ENCODE measurements around the gene TOP2B. TPM values are rescaled to one million over a fixed set of nuclear protein-coding genes. Genes with fewer than 3 reads are reported as not detected.

The TOP2B gene
- total and polyA plus RNA-seq, 9 of the 15 experiments (the other 6 are each of a cell fraction or from before 2014, with no cell fraction given) = 45.3 to 186 (median 134) TPM

DNA sequence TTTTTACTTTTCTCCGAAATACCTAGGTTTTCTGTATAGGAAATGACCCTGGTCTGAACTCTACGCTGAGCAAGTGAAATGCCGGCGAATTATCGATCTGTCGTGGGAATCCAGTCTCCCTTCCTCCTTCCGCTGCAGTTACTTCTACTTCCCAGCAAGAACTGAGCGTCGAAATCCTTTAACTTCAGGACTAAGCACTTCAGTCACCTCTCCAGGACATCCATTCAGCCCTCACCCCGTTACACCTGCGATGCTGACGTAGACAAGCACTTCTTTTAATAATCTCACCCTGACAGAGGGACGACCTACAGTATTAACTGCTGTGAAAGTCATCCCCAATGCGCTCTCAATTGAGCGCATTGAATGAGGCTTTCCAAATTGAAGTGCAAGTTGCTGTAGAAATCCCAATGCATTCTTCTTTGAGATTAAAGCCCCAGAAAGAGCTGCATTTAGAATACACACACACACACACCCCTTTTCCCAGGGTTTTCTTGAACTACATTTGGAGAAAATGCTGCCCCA is 1.3 kb downstream of the TOP2B start (continued):
- TF ChIP-seq CCAR2 (IDR thresholded peaks at IDR 0.05; ENCODE audit: low read depth, low read length) (no peak), ZNF408 (CRISPR knock-in tag; IDR thresholded peaks at IDR 0.05; ENCODE audit: low read depth) (no peak), BDP1 (IDR thresholded peaks at IDR 0.05; ENCODE audit: insufficient read depth, insufficient read length) (no peak), MAFK (IDR thresholded peaks at IDR 0.05; ENCODE audit: low read length) (no peak), ZNF212 (CRISPR knock-in tag; IDR thresholded peaks at IDR 0.05) (no peak), PHF8 (IDR thresholded peaks at IDR 0.05; ENCODE audit: borderline replicate concordance, low read length) (no peak), FOXA1 (IDR thresholded peaks at IDR 0.05; ENCODE audit: borderline replicate concordance) (no peak), THRAP3 (IDR thresholded peaks at IDR 0.05; ENCODE audit: borderline replicate concordance) (no peak), SMARCE1 (IDR thresholded peaks at IDR 0.05) (no peak), GTF2F1 (IDR thresholded peaks at IDR 0.05; ENCODE audit: low read depth, low read length) (no peak), IFI16 (CRISPR knock-in tag; IDR thresholded peaks at IDR 0.05) (no peak), U2AF1 (optimal IDR thresholded peaks at IDR 0.05; ENCODE audit: low read depth, low read length) (no peak), KAT7 (CRISPR knock-in tag; IDR thresholded peaks at IDR 0.05; ENCODE audit: borderline replicate concordance) (peak; percentile 54; the same call in 1 of the 2 replicates), ZBTB1 (CRISPR knock-in tag; IDR thresholded peaks at IDR 0.05; ENCODE audit: borderline replicate concordance, low read depth) (0 out of 2 replicates have a peak, but pooled peaks have one; percentile 39), YBX1 (IDR thresholded peaks at IDR 0.05) (no peak), KLF1 (tag; IDR thresholded peaks at IDR 0.05) (no peak), ZNF766 (CRISPR knock-in tag; conservative IDR thresholded peaks at IDR 0.05) (no peak), PCBP2 (IDR thresholded peaks at IDR 0.05; ENCODE audit: low read depth, low read length, poor library complexity, severe bottlenecking) (no peak), ELF4 (CRISPR knock-in tag; IDR thresholded peaks at IDR 0.05) (no peak), STAT5A (IDR thresholded peaks at IDR 0.05; ENCODE audit: borderline replicate concordance, low read length) (no peak), RBM17 (IDR thresholded peaks at IDR 0.05; ENCODE audit: borderline replicate concordance, low read depth, low read length) (no peak)
- TF ChIP-seq, protein P1, sequence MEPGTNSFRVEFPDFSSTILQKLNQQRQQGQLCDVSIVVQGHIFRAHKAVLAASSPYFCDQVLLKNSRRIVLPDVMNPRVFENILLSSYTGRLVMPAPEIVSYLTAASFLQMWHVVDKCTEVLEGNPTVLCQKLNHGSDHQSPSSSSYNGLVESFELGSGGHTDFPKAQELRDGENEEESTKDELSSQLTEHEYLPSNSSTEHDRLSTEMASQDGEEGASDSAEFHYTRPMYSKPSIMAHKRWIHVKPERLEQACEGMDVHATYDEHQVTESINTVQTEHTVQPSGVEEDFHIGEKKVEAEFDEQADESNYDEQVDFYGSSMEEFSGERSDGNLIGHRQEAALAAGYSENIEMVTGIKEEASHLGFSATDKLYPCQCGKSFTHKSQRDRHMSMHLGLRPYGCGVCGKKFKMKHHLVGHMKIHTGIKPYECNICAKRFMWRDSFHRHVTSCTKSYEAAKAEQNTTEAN (CRISPR knock-in tag; IDR thresholded peaks at IDR 0.05) = 0 out of 2 replicates have a peak, but pooled peaks have one; percentile 55
- TF ChIP-seq, protein P2, sequence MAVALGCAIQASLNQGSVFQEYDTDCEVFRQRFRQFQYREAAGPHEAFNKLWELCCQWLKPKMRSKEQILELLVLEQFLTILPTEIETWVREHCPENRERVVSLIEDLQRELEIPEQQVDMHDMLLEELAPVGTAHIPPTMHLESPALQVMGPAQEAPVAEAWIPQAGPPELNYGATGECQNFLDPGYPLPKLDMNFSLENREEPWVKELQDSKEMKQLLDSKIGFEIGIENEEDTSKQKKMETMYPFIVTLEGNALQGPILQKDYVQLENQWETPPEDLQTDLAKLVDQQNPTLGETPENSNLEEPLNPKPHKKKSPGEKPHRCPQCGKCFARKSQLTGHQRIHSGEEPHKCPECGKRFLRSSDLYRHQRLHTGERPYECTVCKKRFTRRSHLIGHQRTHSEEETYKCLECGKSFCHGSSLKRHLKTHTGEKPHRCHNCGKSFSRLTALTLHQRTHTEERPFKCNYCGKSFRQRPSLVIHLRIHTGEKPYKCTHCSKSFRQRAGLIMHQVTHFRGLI (CRISPR knock-in tag; IDR thresholded peaks at IDR 0.05) = no peak
- TF ChIP-seq, protein P3, sequence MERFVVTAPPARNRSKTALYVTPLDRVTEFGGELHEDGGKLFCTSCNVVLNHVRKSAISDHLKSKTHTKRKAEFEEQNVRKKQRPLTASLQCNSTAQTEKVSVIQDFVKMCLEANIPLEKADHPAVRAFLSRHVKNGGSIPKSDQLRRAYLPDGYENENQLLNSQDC (CRISPR knock-in tag; IDR thresholded peaks at IDR 0.05) = no peak
- TF ChIP-seq, protein P4, sequence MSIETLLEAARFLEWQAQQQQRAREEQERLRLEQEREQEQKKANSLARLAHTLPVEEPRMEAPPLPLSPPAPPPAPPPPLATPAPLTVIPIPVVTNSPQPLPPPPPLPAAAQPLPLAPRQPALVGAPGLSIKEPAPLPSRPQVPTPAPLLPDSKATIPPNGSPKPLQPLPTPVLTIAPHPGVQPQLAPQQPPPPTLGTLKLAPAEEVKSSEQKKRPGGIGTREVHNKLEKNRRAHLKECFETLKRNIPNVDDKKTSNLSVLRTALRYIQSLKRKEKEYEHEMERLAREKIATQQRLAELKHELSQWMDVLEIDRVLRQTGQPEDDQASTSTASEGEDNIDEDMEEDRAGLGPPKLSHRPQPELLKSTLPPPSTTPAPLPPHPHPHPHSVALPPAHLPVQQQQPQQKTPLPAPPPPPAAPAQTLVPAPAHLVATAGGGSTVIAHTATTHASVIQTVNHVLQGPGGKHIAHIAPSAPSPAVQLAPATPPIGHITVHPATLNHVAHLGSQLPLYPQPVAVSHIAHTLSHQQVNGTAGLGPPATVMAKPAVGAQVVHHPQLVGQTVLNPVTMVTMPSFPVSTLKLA (conservative IDR thresholded peaks at IDR 0.05) = no peak
- TF ChIP-seq, protein P5, sequence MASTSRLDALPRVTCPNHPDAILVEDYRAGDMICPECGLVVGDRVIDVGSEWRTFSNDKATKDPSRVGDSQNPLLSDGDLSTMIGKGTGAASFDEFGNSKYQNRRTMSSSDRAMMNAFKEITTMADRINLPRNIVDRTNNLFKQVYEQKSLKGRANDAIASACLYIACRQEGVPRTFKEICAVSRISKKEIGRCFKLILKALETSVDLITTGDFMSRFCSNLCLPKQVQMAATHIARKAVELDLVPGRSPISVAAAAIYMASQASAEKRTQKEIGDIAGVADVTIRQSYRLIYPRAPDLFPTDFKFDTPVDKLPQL (IDR thresholded peaks at IDR 0.05; ENCODE audit: extremely low read depth, insufficient read length) = no peak
